Fibroblast of peridontal ligament (primary cell): Measurements from ENCODE around the gene RDH12.
"Not testable (repeated sequence)": the region's sequence is repeated elsewhere in the genome, so short reads cannot be mapped to it uniquely, and the experiment has no call there.

Source experiments
- DNase-seq: peaks from one replicate; pipeline ENCODE4 v3.0.0-alpha.2; 2010; ENCODE audit errors: extremely low read depth

The RDH12 gene

DNA sequence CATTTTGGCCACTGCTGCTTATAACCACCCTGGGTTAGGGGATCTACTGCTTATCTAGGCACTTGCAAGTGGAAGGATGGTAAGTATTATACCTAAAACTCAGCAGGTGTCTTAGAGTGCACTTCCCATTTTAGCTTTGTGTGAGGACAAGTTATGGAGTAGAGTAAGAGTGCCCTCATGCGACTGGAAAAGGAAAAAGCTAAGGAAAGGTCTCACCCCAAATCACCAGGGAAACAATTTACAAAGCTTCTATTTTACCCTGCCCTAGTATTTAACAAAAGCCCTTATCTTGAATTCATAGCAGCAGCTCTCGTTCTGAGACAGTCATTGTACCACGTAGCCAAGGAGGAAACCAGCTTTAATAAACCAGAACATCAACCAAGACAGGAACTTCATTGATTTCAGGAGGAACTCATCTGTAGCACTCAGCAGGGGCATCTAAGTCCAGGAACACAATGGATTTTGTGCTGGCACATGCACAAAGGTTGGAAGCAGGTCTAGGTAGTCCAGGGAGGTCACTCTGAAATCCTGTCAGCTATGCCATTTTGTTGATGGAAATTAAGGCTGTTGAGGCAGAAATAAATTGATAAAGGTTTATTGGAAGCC lies 2.9 kb downstream of the RDH12 start:
- DNase-seq = peak; percentile 74

DNA sequence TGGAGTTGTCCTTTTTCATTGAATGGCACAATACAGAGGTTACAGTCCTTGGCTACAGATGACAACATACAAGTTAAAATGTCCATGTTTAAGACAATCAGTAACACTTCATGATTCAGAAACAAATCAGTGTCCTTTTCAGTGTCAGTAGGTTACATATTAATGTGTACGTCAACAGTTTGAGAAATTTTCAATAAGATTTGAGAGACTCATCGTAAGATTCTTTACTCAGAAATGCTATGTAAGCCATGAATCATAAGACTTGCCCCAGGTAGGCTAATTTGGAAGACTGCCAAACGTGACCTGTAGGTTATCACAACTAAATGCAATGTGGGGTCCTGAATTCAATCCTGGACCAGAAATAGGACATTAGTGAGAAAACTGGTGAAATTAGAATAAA lies 3.5 kb downstream of the RDH12 start:
- no peak for DNase-seq

DNA sequence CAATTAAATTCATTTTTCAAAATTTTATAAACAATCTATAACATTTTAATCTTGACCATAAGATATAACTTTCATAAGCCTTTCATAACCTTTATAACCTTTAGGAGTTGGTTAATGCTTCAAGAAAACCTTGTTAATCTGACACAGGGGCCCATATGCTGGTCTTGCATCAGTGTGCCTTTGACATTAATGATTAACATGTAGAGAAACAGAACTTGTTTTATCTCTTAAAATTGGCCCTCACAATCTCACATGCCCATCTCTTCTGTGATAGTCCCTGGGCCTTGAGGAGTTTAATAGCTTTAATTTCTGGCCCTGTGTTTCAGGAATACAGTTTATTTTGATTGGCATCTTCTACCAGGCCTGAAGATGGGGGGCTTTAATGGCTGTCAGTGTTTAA lies 7.7 kb downstream of the RDH12 start:
- not testable (repeated sequence) for DNase-seq

DNA sequence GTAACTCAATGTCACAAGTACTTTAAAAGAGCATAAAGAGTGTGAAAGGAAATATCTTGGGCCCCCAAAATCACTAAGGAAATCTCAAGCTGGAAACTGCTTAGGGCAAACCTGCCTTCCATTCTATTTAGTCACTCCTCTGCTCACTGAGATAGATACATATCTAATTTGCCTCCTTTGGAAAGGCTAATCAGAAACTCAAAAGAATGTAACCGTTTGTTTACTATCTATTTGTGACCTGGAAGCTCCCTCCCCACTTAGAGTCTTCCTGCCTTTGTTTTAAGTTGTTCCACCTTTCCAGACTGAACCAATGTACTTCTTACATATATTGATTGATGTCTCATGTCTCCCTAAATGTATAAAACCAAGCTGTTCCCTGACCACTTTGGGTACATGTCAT lies 8.1 kb downstream of the RDH12 start:
- not testable (repeated sequence) for DNase-seq

DNA sequence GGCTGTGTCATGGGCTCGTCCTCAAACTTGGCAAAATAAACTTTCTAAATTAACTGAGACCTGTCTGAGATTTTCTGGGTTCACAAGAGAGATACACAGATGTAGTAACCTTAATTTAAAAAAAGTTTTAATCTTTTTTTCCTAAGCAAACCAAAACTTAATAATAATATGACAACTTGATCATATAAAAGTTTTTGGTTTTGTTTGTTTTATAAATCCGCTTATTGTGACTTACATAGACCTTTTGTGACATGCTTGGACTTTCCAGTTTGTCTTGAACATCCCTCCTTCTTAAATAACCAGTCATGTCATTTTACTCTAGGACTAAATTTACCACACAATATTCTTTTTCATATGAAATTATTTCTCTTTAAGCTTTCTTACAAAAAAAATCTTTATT lies 8.5 kb downstream of the RDH12 start:
- DNase-seq = no peak

DNA sequence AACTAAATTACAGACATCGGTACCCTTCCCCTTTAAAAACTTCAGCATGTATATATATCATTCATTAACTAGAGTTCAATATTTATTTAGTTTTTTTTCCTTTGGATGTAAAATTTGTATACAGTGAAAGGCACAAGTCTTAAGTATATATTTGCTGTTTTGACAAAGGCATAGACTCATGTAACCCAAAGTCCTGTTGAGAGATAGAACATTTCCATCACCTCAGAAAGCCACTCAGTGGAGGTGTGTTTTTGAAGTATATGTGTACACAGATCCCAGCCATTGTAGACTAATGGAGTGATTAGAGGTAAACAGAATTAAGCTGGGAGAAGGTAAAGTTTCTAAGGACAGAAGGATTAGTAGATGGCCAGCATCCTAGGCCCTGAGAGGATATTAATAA lies 15.4 kb downstream of the RDH12 start:
- no peak for DNase-seq

DNA sequence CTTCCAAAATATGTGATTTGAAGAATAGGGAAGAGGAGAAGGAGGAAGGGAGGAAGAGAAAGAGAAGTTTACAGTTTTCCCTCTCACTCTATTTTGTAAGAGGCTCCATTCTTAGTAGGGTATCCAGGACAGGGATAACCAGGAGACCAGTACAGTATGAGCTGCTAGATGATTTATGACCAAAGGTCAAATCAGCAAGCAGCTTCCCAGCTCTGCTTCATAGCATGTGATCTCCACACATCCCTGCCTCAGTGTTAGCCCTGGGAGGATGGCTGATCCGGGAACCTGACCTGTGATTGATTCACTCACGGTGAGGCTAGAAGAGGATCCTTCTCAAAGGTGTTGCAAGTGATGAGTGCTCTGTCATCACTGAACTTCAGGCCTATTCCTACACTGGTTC lies 16.6 kb downstream of the RDH12 start:
- no peak for DNase-seq

DNA sequence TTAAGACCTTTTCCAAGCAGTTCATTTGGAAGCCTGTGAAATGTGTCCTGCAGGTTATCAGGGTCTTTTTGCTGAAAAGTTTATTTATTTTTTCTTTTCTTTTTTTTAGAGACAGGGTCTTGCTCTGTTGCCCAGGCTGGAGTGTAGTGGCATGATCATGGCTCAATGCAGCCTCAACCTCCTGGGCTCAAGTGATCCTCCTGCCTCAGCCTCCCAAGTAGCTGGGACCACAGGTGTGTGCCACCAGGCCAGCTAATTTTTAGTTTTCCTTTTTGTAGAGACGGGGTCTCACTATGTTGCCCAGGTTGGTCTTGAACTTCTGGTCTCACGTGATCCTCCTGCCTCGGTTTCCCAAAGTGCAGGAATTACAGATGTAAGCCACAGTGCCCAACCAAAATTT lies 17.7 kb downstream of the RDH12 start:
- not testable (repeated sequence) for DNase-seq

DNA sequence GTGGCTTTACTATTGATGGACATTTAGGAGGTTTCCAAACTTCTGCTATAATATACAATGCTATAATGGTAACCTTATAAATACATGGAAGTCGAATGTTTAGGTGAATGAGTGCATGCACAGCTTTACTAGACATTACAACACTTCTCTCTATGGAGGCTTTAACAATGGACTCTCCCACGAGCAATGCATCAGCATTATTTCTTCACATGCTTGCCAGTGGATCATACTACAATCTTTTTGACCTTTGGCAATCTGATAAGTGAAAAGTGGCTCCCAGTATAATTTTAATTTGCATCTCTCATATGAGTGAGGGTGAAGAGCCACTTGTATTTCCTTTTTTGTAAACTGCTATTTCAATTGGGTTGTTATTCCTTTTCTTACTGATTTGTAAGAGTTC lies 18.2 kb downstream of the RDH12 start:
- no peak for DNase-seq

DNA sequence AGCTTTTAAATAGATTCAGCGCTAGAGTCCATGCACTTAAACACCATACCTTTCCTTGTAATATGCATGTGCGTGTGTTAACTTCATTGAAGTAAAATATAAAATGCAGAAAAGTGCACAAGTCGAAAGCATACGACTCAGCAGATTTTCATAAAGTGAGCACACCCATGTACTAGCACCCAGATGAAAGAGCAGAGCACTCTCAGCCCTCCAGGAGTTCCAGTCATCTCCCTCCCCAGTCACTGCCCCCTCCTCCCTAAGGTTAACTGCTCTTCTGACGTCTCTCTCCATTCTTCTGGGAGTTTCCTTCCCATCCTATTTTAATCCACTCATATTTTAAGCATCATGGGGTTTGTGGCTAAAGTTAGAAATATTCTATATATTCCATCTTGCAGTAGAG lies 20.2 kb downstream of the RDH12 start:
- no peak for DNase-seq

DNA sequence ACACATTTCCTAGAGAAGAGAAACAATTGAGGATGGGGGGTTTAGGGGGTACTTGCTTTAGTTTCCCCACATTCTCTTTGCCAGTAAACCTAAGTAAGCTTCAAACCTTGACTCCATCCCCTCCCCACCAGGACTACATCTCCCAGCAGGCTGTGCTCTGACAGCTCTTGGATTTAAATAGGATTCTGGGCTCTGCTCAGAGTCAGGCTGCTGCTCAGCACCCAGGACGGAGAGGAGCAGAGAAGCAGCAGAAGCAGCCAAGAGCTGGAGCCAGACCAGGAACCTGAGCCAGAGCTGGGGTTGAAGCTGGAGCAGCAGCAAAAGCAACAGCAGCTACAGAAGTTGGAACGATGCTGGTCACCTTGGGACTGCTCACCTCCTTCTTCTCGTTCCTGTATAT lies 20.6 kb downstream of the RDH12 start:
- DNase-seq = peak; percentile 61

DNA sequence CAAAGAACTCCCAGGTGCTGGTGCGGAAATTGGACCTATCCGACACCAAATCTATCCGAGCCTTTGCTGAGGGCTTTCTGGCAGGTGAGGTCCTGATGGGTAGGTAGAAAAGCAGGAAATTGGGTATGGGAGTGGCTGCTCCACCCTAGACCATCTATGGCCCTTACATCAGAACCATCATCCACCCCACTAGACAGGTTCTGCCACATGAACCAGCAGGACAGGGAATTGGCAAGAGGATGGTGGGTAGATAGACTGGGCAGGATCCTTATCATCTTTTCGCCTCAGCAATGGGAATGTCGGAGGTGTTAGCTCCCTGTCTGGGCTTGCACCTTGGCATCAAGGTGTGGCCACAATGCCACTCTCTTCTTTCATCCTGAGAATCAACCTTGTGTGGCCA lies 23.5 kb downstream of the RDH12 start:
- DNase-seq = no peak

DNA sequence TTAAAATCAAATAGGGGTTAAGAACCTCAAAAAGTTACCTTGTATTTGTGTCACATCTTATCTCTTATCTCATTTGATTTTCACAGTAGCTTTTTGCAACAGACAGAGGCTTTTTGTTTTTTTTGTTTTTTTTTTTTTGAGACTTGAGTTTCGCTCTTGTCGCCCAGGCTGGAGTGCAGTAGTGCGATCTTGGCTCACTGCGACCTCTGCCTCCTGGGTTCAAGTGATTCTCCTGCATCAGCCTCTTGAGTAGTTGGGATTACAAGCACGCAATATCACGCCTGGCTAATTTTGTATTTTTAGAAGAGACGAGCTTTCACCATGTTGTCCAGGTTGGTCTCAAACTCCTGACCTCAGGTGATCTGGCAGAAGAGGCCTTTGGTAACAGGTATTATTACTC lies 25.7 kb downstream of the RDH12 start:
- no peak for DNase-seq

DNA sequence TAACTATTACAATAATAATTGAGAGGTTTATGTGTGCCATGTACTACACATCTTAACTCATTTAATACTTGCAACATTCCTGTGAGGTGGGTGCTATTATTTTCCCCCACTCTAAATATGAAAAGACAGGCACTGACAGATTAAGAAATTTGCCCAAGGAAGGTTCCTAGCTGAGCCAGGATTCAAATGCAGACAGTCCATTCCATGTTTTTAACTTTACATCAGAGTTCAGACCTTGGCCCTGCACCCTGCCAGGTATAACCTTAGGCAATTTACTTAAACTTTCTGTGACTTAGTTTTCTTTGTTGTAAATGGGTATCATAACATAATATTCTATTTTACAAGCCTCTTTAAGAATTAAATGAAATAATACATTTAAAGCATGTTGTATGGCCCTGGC lies 26.6 kb downstream of the RDH12 start:
- DNase-seq = no peak

DNA sequence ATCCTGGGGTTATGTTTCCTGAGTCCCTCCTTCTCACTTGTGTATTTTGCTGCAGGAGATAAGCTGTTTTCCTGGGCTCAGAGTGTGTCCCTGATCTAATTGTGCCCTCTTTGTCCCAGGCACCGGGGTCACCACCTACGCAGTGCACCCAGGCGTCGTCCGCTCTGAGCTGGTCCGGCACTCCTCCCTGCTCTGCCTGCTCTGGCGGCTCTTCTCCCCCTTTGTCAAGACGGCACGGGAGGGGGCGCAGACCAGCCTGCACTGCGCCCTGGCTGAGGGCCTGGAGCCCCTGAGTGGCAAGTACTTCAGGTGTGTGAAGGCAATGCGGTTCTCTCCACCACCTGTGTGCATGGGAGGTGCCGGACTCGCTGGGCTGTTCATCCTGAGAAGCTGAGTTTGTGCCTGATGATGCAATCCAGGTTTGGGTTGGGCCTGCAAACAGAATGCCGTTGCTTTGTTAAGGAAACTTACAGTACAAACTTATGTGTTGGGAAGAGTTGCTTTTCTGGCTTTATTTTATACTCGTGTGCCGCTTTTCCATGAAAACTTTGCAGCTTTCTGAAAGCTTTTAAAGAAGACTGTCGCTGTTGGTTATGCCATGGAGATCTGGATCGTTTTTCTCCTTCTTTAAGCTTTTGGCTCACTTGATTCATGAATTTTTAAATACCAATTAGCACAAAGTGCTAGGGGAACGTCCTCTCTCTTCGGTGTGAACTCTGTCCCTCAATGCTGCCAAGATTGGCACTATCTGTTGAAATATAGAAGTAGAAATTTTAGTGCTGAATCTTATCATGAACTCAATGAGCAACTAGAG lies 27.6 kb downstream of the RDH12 start:
- no peak for DNase-seq

DNA sequence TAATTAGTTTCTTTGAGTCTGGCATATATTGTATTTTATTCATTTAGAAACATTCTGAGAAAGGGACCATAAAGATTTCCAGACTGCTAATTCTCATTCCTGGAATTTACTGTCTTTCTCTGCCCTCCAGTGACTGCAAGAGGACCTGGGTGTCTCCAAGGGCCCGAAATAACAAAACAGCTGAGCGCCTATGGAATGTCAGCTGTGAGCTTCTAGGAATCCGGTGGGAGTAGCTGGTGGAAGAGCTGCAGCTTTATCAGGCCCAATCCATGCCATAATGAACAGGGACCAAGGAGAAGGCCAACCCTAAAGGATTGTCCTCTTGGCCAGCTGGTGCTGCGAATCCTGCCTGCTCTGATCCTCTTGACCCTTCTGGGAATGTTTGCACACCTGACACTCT lies 31.9 kb downstream of the RDH12 start:
- no peak for DNase-seq

DNA sequence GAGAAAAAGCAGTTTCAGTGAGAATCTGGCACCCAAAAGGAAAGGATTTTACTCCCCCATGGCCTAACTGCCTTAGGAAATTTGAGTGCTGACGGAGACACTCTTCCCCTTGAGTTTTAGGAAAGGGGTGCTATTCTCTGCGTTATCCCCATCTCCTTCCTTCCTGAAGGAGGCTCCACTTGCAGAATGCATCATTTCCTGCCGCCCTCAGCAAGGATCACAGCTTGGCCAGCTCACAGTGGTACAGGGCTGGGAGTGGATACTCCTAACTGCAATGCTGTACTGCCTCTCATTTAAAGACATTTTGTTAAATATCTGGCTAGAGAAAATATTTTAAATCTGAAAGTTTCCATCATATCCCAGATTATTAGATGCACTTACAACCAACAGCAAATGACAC lies 33.0 kb downstream of the RDH12 start:
- no peak for DNase-seq

DNA sequence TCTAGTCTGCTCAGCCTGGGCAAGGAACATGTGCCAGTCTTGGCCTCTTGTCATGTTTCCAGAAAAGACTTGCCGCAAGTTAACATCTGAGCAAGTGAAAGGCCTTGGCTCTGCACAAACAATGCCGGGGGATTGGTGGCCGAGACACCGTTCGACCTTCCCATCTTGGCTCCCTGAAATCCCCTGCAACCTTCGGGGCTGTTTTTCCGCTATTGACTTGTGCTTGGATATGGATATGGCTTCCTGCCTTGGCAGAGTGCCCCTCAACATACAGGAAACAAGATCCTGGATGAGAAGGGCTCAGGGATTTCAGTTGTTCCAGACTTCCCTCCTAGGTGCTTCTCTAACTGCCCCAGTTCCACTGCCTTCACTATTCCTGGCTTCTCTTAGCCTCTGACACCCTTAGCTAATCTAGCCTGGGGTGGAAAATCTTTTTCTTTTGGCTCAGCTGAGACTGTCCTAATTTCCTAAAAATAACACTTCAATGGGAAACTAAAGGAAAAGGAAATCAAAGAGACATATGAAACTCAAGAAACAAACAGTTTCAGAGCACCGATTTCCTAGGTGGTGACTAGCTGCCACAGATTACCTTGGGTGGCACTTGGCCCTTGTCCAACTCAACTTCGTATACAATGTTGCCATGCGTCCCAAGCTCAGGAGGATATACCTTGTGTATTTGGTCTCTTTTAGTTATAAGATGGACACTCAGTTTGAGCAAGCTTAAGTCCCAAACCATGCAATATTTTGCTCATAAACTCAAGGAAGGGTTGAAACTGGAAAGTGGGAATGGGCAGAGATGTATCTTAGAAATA lies 33.9 kb downstream of the RDH12 start:
- no peak for DNase-seq

DNA sequence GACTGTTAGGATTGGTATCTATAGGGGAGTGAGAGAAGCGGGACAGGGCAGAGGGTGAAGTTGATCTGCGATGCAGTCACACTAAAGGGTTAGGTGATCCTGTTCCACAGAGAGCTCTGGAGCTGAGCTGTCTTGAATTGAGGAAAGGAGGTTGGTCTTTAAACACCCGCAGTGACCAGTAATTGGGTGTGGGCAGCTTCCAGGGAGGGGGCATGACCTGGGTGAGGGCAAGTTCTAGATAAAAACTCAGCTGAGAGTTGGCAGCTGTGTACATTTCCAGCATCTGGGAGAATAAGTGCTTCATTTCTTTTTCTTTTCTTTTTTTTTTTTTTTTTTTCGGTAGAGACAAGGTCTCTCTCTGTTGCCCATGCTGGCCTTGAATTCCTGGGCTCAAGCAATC lies 35.1 kb downstream of the RDH12 start:
- DNase-seq = no peak

DNA sequence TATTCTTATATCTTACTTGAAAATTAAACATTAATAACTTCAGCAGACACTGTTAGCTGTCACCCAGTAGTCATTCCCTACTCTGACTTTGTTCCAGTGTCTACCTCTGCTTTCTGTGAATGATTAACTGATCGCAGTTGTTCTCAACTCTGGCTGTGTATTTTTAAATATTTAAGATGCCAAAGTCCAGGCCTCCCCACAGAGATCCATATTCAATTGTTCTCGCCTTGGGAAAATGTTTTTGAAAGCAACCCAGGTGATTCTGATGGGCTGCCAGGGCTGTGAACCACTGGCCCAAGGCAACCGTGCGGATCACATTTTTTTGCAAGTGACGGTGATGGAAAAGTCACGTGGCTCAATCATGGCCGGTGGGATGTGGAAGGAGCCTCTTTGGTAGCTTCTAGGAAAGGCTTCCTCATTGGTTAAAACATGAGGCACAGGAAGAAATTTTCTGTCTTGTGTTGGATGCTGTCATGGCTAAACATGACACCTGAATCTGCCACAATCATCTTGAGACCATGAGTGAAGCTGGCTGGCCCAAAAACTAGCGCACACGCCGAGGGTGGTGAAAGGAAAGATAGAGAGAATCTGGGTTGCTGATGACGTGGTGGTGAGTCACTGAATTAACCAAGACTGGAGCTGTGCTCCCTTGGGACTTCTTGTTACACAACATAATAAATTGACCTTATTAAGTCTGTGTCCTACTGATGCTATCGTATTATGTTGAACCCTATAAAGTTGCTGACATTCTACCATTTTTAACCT lies 37.2 kb downstream of the RDH12 start:
- peak; percentile 93 for DNase-seq

DNA sequence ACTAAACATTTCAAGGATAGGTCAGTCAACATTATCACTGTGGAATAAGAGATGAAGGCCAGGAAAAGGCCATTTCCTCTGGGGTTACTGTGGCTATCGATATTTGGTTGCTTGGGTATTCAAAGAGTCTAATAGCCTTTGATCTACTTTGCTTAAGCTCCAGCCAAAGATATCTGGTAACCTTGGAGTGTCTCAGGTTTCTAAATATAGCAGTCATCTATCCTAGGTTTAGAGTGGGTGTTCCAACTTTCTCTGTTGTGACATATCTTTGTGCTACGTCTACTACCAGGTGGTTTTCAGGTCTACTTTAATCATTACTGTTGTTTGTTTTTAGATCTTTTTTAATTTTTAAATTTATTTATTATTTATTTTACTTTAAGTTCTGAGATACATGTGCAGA lies 42.4 kb downstream of the RDH12 start:
- no peak for DNase-seq

DNA sequence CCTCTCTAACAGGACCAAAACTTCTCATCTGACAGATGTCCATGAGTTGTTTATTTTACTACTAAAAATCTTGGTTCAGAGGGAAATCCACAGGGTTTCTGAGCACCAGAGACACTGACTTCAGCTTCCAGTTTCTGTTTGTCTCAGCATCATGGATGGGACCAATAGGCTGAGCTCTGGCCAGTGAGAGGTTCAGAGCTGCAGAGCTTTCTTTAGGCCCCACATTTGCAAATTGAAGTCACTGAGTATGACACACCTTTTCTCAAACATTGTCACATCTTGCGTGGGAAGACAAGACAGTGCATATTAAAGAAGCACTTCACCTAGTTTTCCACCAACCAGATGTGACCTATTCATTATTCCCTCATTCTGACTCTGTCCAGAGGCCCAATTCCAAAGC lies 45.2 kb downstream of the RDH12 start:
- no peak for DNase-seq
